GM23248 (cell line): ENCODE results near the gene TPCN1.

Experiments used
- EZH2 ChIP-seq: fragments of 200-600 bp; sonication (generic); IDR thresholded peaks from 2 replicates; pipeline ENCODE4 v1.6.1; 2018; ENCODE audit warnings: antibody characterized with exemption, mild to moderate bottlenecking; ENCODE audit not compliant: insufficient read depth, poor library complexity, severe bottlenecking
- EZH2phosphoT487 ChIP-seq: fragments of 200-600 bp; sonication (generic); IDR thresholded peaks from 2 replicates; pipeline ENCODE4 v1.6.1; 2018; ENCODE audit warnings: antibody characterized with exemption, moderate library complexity, mild to moderate bottlenecking, low read depth; ENCODE audit not compliant: insufficient read depth

- no peak for TF ChIP-seq EZH2
- no peak for TF ChIP-seq EZH2phosphoT487
These were observed 25.3 kb downstream of the TPCN1 start for GRCh38 chr12:113246478-113247122.
